Gastroesophageal sphincter (tissue), 4 donors: Measurements from ENCODE around the gene RPL38. TPM values are rescaled to one million over a fixed set of nuclear protein-coding genes. Genes with fewer than 3 reads are reported as not detected.

ENCODE experiments used
- ATAC-seq: fragments of 150-250 bp; one replicate; pipeline ENCODE4 v1.9.1; 2016; ENCODE audit warnings: mild to moderate bottlenecking, moderate library complexity
- H3K27ac ChIP-seq, 4 donors: fragments of 200-600 bp; sonication (generic) in 3 of 4; 1 replicate in 3 of 4; 2 replicates in 1 of 4; pipeline ENCODE4 v1.5.1; 2016 to 2019
- H3K27me3 ChIP-seq: fragments of 200-600 bp; sonication (generic); one replicate; pipeline ENCODE4 v1.5.1; 2019
- H3K36me3 ChIP-seq, 2 donors: fragments of 200-600 bp; sonication (generic); one replicate each; pipeline ENCODE4 v1.5.1; 2019; ENCODE audit warnings: control low read depth in 1 of 2
- H3K4me1 ChIP-seq, 3 donors: fragments of 200-600 bp; sonication (generic); 1 replicate in 2 of 3; 2 replicates in 1 of 3; pipeline ENCODE4 v1.5.1; 2016 to 2019; ENCODE audit warnings: control low read depth in 2 of 3
- H3K4me3 ChIP-seq, 2 donors: fragments of 200-600 bp; sonication (generic); one replicate each; pipeline ENCODE4 v1.5.1; 2019; ENCODE audit warnings: mild to moderate bottlenecking in 1 of 2, moderate library complexity in 1 of 2
- H3K9me3 ChIP-seq, 3 donors: fragments of 200-600 bp; sonication (generic); one replicate each; pipeline ENCODE4 v1.5.1; 2017 to 2019; ENCODE audit warnings: control low read depth in 2 of 3
- EP300 ChIP-seq: sonication (generic); formaldehyde crosslinking; IDR thresholded peaks from one replicate; pipeline ENCODE4 v1.6.1; 2017; ENCODE audit warnings: antibody characterized with exemption, mild to moderate bottlenecking
- POLR2A ChIP-seq, 2 donors: fragments of 450-650 bp; IDR thresholded peaks; one replicate each; pipeline ENCODE4 v1.6.1; 2017; ENCODE audit warnings: antibody characterized with exemption in 2 of 2, mild to moderate bottlenecking in 2 of 2, moderate library complexity in 1 of 2
- POLR2AphosphoS5 ChIP-seq: sonication (generic); formaldehyde crosslinking; IDR thresholded peaks from one replicate; pipeline ENCODE4 v1.6.1; 2017; ENCODE audit warnings: antibody characterized with exemption
- WGBS, 2 donors: methylation state at CpG; one replicate each; pipeline ENCODE4 v1.1.5; 2018; ENCODE audit warnings: low coverage in 1 of 2; 5-methylcytosine and 5-hydroxymethylcytosine counted together
- total RNA-seq, 4 donors: library from RNA; depleted of rRNA; stranded (reverse); fragments of >200 nt; gene quantifications; one replicate each; pipeline ENCODE4 v1.1.0, GENCODE V29; 2016
- TF ChIP-seq, protein P1 (sequence below), 4 experiments: fragments of 200-600 bp in 2 of 4; fragments of 450-650 bp in 2 of 4; sonication (generic) in 1 of 4; IDR thresholded peaks; one replicate each; pipeline ENCODE4 v1.5.1; 2017 to 2019; ENCODE audit warnings: antibody characterized with exemption in 4 of 4, mild to moderate bottlenecking in 2 of 4, moderate library complexity in 2 of 4

The RPL38 gene
- total RNA-seq, 4 donors from 2014 or later, result 407 to 628 (median 526) TPM

DNA sequence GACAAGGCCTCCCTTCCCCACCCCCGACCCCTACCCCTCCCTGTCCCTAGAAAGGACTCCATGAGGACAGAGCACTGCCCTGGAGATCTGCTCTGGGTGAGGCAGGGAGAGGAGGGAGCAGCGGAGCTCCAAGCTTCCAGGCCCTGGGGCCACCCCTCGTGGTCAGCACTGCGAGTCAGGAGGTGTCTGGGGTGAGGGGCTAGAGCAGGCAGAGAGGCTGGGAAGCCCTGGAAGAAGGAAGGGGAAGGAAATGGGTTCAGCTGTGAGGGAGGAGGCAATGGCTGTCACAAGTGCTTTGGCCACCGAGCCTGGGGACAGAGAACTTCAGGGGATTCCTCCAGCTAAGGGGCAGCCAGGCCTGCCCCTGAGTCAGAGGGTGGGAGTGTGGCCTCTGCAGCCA lies 42.4 kb downstream of the RPL38 start:
- ATAC-seq, result no peak
- Histone ChIP-seq H3K4me1 (peaks cover 0 to 38% (median 6%) of the 10 kb centered on the region in 3 donors), H3K9me3 (no peaks in the 10 kb centered on the region), H3K27me3 (no peaks in the 10 kb centered on the region), H3K4me3 (no peak overlapping the region), H3K27ac (peak overlapping the region in 3 of 4 donors; percentile 20 to 49 (median 28)), H3K36me3 (peaks cover 0 to 31% of the 10 kb centered on the region in 2 donors)
- TF ChIP-seq POLR2A (IDR thresholded peaks at IDR 0.05), result no peak
- TF ChIP-seq, protein P1, sequence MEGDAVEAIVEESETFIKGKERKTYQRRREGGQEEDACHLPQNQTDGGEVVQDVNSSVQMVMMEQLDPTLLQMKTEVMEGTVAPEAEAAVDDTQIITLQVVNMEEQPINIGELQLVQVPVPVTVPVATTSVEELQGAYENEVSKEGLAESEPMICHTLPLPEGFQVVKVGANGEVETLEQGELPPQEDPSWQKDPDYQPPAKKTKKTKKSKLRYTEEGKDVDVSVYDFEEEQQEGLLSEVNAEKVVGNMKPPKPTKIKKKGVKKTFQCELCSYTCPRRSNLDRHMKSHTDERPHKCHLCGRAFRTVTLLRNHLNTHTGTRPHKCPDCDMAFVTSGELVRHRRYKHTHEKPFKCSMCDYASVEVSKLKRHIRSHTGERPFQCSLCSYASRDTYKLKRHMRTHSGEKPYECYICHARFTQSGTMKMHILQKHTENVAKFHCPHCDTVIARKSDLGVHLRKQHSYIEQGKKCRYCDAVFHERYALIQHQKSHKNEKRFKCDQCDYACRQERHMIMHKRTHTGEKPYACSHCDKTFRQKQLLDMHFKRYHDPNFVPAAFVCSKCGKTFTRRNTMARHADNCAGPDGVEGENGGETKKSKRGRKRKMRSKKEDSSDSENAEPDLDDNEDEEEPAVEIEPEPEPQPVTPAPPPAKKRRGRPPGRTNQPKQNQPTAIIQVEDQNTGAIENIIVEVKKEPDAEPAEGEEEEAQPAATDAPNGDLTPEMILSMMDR (IDR thresholded peaks at IDR 0.05), result no peak
- TF ChIP-seq EP300, result no peak
- 40% methylated on average over 2 of the region's 5 CpGs; no CpG with 5 or more reads in 1 of the 2 donors for WGBS, 2 donors

DNA sequence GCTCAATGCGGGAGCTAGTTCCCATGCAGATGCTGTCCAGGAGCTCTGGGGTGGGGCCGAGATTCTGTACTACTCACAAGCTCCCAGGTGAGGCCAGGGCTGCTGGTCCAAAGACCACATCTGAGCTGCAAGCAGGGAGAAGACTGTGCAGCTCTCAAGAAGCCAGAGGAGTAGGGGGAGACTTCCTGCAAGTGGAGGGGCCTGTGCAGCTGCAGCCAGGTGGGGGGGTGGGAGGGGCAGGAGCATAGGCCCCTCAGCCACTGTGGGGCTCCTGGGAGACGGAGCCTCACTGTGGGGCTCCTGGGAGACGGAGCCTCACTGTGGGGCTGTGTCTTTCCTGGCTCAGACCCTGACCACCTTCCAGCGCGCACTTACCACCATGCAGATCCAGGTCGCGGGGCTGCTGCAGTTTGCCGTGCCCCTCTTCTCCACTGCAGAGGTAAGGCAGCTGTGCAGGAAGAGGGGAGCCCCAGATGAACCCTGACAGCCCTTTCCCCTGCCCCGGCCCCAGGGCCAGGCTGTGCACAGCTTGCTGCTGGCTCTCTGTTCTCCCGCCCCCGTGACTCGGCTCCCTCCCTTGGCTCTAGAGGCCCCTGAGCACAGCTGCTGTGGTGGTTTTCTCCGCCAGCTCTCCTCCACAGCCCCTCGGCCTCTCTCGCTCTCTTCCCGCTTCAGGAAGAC lies 46.3 kb downstream of the RPL38 start:
- Histone ChIP-seq H3K9me3 (no peaks in the 10 kb centered on the region), H3K27me3 (no peaks in the 10 kb centered on the region), H3K4me3 (no peak overlapping the region), H3K4me1 (peaks cover 0 to 14% (median 0%) of the 10 kb centered on the region in 3 donors), H3K27ac (no peak overlapping the region), H3K36me3 (peaks cover 0 to 57% of the 10 kb centered on the region in 2 donors)
- ATAC-seq, result no peak
- TF ChIP-seq POLR2AphosphoS5 (no peak), EP300 (no peak), POLR2A (IDR thresholded peaks at IDR 0.05) (no peak)
- TF ChIP-seq, protein P1 (IDR thresholded peaks at IDR 0.05), result no peak
- WGBS, 2 donors, result 20% methylated on average over 1 of the region's 17 CpGs; no CpG with 5 or more reads in 1 of the 2 donors

DNA sequence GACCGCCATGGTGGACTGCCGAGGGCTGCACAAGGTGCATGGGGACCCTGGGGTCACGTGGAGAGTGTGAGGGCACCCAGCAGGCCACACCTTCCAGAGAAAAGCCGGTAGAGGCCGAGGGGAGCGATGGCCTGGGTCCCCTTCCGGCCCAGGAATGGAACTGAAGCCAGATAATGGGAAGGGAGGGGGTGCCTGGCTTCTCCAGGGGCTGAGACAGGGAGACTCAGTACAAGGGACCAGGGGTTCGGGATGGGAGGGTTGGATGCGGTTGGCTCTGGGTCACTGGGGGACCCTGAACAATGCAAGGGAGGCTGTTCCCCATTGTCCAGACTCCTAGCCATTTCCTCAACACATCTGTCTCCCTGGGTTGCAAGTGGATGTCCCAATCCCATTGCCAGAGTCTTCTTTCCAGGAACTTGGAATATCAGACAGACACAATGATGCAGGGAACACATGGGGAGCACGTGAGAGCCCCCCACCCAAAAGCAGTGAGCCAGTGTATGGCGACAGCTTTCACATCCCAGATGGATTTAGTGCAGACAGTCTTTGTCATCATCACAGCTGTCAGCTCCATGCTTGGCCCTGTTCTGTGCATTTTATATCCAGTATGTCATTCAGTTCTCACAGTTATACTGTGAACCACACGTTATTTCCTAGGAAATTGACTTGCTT lies 47.0 kb downstream of the RPL38 start:
- no peak for ATAC-seq
- no peak for TF ChIP-seq EP300
- no peak for TF ChIP-seq POLR2A (IDR thresholded peaks at IDR 0.05)
- no peak for TF ChIP-seq POLR2AphosphoS5
- TF ChIP-seq, protein P1 (IDR thresholded peaks at IDR 0.05), result no peak

DNA sequence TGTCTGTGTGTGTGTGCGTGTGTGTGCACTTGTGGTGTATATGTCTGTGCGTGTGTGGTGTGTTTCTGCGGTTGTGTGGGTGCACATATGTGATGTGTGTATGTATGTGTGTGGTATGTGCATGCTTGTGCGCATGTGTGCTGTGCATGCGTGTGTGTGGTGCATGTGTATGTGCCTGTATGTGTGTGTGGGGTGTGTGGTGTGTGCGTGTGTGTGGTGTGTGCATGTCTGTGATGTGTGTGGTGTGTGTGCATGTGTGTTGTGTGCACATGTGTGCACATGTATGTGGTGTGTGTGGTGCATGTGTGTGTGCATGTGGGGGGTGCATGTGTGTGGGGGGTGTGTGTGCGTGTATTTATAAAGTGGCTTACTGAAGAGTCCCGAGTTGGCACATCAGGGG lies 47.6 kb downstream of the RPL38 start:
- no peak for TF ChIP-seq POLR2AphosphoS5
- TF ChIP-seq POLR2A (IDR thresholded peaks at IDR 0.05), result no peak
- no peak for TF ChIP-seq EP300
- TF ChIP-seq, protein P1 (IDR thresholded peaks at IDR 0.05), result no peak
- 78 to 83% methylated on average over 3 to 6 of the region's 8 CpGs for WGBS, 2 donors
- ATAC-seq, result no peak
- peaks cover 0 to 65% of the 10 kb centered on the region in 2 donors for H3K36me3 ChIP-seq
- no peak overlapping the region for H3K27ac ChIP-seq
- no peaks in the 10 kb centered on the region for H3K9me3 ChIP-seq
- peaks cover 0 to 5% (median 0%) of the 10 kb centered on the region in 3 donors for H3K4me1 ChIP-seq
- H3K4me3 ChIP-seq, result no peak overlapping the region
- no peaks in the 10 kb centered on the region for H3K27me3 ChIP-seq

More for the DNA sequence above, 47.0 kb downstream of the RPL38 start:
- Histone ChIP-seq H3K36me3 (peaks cover 0 to 59% of the 10 kb centered on the region in 2 donors), H3K4me3 (no peak overlapping the region), H3K27me3 (no peaks in the 10 kb centered on the region), H3K4me1 (peaks cover 0 to 7% (median 0%) of the 10 kb centered on the region in 3 donors), H3K9me3 (no peaks in the 10 kb centered on the region), H3K27ac (no peak overlapping the region)
- 50 to 59% methylated on average over 2 to 5 of the region's 12 CpGs for WGBS, 2 donors

DNA sequence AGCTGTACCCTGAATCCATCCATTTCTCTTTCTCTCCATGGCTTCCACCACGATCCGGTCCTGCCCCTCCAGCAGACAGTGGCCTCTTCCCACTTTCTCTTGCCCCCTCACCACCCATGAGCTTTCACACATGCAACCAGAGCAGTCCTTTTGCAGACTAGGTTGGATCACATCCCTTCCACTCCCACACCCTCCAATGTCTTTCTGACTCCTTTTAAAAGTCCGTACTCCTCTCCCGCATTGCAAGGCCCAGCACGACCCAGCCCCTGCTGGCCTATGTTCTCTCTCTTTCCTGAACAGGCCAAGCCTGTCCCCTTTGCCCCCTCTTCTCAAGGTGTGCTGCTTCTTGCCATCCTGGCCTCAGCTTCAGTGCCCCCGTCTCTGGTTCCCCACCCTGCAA lies 48.1 kb downstream of the RPL38 start:
- Histone ChIP-seq H3K9me3 (no peaks in the 10 kb centered on the region), H3K36me3 (peaks cover 0 to 70% of the 10 kb centered on the region in 2 donors), H3K27ac (no peak overlapping the region), H3K4me3 (no peak overlapping the region), H3K27me3 (no peaks in the 10 kb centered on the region), H3K4me1 (no peaks in the 10 kb centered on the region)
- TF ChIP-seq EP300 (no peak), POLR2AphosphoS5 (no peak), POLR2A (IDR thresholded peaks at IDR 0.05) (no peak)
- TF ChIP-seq, protein P1 (IDR thresholded peaks at IDR 0.05), result no peak
- WGBS, 2 donors, result 83 to 87% methylated on average over 6 of the region's 6 CpGs
- ATAC-seq, result no peak
